ENCODE results near the gene ZNF385D. TPM values are rescaled to one million over a fixed set of nuclear protein-coding genes. Genes with fewer than 3 reads are reported as not detected.

ZNF385D gene
- total and polyA plus RNA-seq, 3 donors from 2014 or later = 21.1 to 57.0 (median 31.4) TPM

- 83 to 88% methylated on average over 1 of the region's 1 CpG for WGBS, 2 donors
- Histone ChIP-seq H3K4me1 (peaks cover 10% of the 10 kb centered on the region), H3K4me3 (no peak overlapping the region), H3K27me3 (no peaks in the 10 kb centered on the region), H3K36me3 (ENCODE audit: low read depth, missing control alignments) (no peaks in the 10 kb centered on the region), H3K27ac (no peak overlapping the region), H3K9me3 (no peaks in the 10 kb centered on the region)
- intact Hi-C loops (cut with DNase I; ENCODE audit: low total_unique reads) = no loop called here
- no peak for DNase-seq
- TF ChIP-seq POLR2A (IDR thresholded peaks at IDR 0.05) (no peak), CTCF (IDR thresholded peaks at IDR 0.05) (no peak)
These were observed 3.8 kb upstream of the ZNF385D start for GRCh38 chr3:21754839-21755238.

- Histone ChIP-seq H3K9me3 (no peaks in the 10 kb centered on the region), H3K36me3 (ENCODE audit: low read depth, missing control alignments) (no peaks in the 10 kb centered on the region), H3K27me3 (no peaks in the 10 kb centered on the region), H3K4me3 (no peak overlapping the region), H3K4me1 (peaks cover 10% of the 10 kb centered on the region), H3K27ac (no peak overlapping the region)
- WGBS, 2 donors = 35 to 40% methylated on average over 3 of the region's 3 CpGs
- DNase-seq = peak; percentile 40
- intact Hi-C loops (cut with DNase I; ENCODE audit: low total_unique reads) = no loop called here
- no peak for TF ChIP-seq POLR2A (IDR thresholded peaks at IDR 0.05)
- peak; percentile 28 to 57 (median 30) for TF ChIP-seq CTCF (IDR thresholded peaks at IDR 0.05)
These were observed 1.8 kb upstream of the ZNF385D start for GRCh38 chr3:21752749-21753347.

GRCh38 chr3:21751886-21752285, 876 bp upstream of the ZNF385D start:
- DNase-seq = no peak
- intact Hi-C loops (cut with DNase I; ENCODE audit: low total_unique reads) = no loop called here
- peak overlapping the region in 1 of 2 donors; percentile 42 for H3K27ac ChIP-seq
- TF ChIP-seq POLR2A (IDR thresholded peaks at IDR 0.05) (no peak), CTCF (IDR thresholded peaks at IDR 0.05) (no peak)
- no peak overlapping the region for H3K4me3 ChIP-seq
- H3K9me3 ChIP-seq = no peaks in the 10 kb centered on the region
- 18 to 24% methylated on average over 6 of the region's 6 CpGs for WGBS, 2 donors
- H3K27me3 ChIP-seq = no peaks in the 10 kb centered on the region
- peaks cover 10% of the 10 kb centered on the region for H3K4me1 ChIP-seq
- H3K36me3 ChIP-seq (ENCODE audit: low read depth, missing control alignments) = no peaks in the 10 kb centered on the region

- peak overlapping the region; percentile 43 to 59 for H3K4me3 ChIP-seq
- TF ChIP-seq CTCF (IDR thresholded peaks at IDR 0.05) (no peak), POLR2A (IDR thresholded peaks at IDR 0.05) (no peak)
- peak; percentile 32 for DNase-seq
- intact Hi-C loops (cut with DNase I; ENCODE audit: low total_unique reads) = no loop called here
- WGBS, 2 donors = 3 to 5% methylated on average over 8 of the region's 8 CpGs
- H3K27ac ChIP-seq = peak overlapping the region in 1 of 2 donors; percentile 42
- H3K27me3 ChIP-seq = no peaks in the 10 kb centered on the region
- H3K9me3 ChIP-seq = no peaks in the 10 kb centered on the region
- H3K36me3 ChIP-seq (ENCODE audit: low read depth, missing control alignments) = no peaks in the 10 kb centered on the region
- H3K4me1 ChIP-seq = peaks cover 10% of the 10 kb centered on the region
These were observed 822 bp downstream of the ZNF385D start for GRCh38 chr3:21750080-21750696.

Measured in testis (tissue), 3 donors.